SK-N-SH treated with all-trans-retinoic acid at 6 μM for 48 hours (cell line): Measurements from ENCODE around the gene CRYBG1.

Experiments used
- ARNTL ChIP-seq: fragments of 450-650 bp; formaldehyde crosslinking; IDR thresholded peaks from 2 replicates; pipeline ENCODE4 v1.5.0; 2020; ENCODE audit warnings: low read depth, mild to moderate bottlenecking, moderate library complexity, borderline replicate concordance
- ESRRG ChIP-seq: fragments of 250-450 bp; sonication (Bioruptor Pico); IDR thresholded peaks from 2 replicates; pipeline ENCODE4 v1.6.1; 2021; ENCODE audit warnings: mild to moderate bottlenecking
- GLIS3 ChIP-seq: fragments of 250-450 bp; sonication (Bioruptor Pico); IDR thresholded peaks from 2 replicates; pipeline ENCODE4 v1.5.0; 2020; ENCODE audit warnings: mild to moderate bottlenecking, moderate library complexity
- ISL1 ChIP-seq: fragments of 250-450 bp; sonication (Bioruptor Pico); IDR thresholded peaks from 2 replicates; pipeline ENCODE4 v2.1.2; 2022; ENCODE audit warnings: mild to moderate bottlenecking, moderate library complexity
- RARB ChIP-seq: fragments of 250-450 bp; sonication (Bioruptor Pico); IDR thresholded peaks from 2 replicates; pipeline ENCODE4 v1.8.0; 2021; ENCODE audit warnings: mild to moderate bottlenecking, moderate library complexity
- TCF4 ChIP-seq: fragments of 250-450 bp; sonication (Bioruptor Pico); IDR thresholded peaks from 2 replicates; pipeline ENCODE4 v1.8.0; 2021; ENCODE audit warnings: mild to moderate bottlenecking, moderate library complexity, borderline replicate concordance
- ZFP30 ChIP-seq: fragments of 450-650 bp; formaldehyde crosslinking; IDR thresholded peaks from 2 replicates; pipeline ENCODE4 v1.5.0; 2022; ENCODE audit warnings: mild to moderate bottlenecking, moderate library complexity
- ZNF70 ChIP-seq: fragments of 450-650 bp; formaldehyde crosslinking; IDR thresholded peaks from 2 replicates; pipeline ENCODE4 v1.5.0; 2020; ENCODE audit warnings: mild to moderate bottlenecking, moderate library complexity
- TF ChIP-seq, protein P1 (sequence below): fragments of 250-450 bp; sonication (Bioruptor Pico); IDR thresholded peaks from 2 replicates; pipeline ENCODE4 v1.5.1; 2020; ENCODE audit warnings: low read depth, mild to moderate bottlenecking, moderate library complexity
- TF ChIP-seq, protein P2 (sequence below): fragments of 250-450 bp; sonication (Bioruptor Pico); IDR thresholded peaks from 2 replicates; pipeline ENCODE4 v1.5.0; 2020; ENCODE audit warnings: mild to moderate bottlenecking, moderate library complexity
- TF ChIP-seq, protein P3 (sequence below): fragments of 250-450 bp; sonication (Bioruptor Pico); IDR thresholded peaks from 2 replicates; pipeline ENCODE4 v1.5.1; 2021; ENCODE audit warnings: mild to moderate bottlenecking, moderate library complexity
- TF ChIP-seq, protein P4 (sequence below): fragments of 250-450 bp; sonication (Bioruptor Pico); IDR thresholded peaks from 2 replicates; pipeline ENCODE4 v1.8.0; 2020; ENCODE audit warnings: mild to moderate bottlenecking, moderate library complexity, borderline replicate concordance

DNA sequence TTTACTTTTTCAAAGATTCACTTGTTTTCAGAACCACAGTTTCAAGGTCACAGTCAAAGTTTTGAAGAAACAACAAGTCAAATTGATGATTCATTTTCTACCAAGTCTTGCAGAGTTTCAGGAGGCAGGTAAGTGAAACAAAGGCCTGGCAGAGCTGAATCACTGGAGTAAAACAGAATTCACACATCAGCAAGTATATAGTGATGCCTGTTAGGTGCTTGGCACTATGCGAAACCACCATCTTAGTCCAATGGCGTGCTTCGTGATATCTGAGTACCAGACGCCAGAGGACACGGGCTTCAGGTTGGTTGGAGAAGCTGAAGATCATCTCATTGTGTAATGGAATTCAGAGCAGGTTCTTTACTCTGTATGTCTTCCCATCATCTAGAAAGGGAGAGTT lies 192.9 kb downstream of the CRYBG1 start:
- TF ChIP-seq GLIS3 (CRISPR knock-in tag) (no peak), ZNF70 (no peak), RARB (CRISPR knock-in tag) (no peak), ZFP30 (CRISPR knock-in tag) (no peak), ARNTL (CRISPR knock-in tag) (no peak), ESRRG (CRISPR knock-in tag) (no peak), ISL1 (CRISPR knock-in tag) (no peak), TCF4 (CRISPR knock-in tag) (no peak)
- TF ChIP-seq, protein P1, sequence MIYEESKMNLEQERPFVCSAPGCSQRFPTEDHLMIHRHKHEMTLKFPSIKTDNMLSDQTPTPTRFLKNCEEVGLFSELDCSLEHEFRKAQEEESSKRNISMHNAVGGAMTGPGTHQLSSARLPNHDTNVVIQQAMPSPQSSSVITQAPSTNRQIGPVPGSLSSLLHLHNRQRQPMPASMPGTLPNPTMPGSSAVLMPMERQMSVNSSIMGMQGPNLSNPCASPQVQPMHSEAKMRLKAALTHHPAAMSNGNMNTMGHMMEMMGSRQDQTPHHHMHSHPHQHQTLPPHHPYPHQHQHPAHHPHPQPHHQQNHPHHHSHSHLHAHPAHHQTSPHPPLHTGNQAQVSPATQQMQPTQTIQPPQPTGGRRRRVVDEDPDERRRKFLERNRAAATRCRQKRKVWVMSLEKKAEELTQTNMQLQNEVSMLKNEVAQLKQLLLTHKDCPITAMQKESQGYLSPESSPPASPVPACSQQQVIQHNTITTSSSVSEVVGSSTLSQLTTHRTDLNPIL (CRISPR knock-in tag) = no peak
- TF ChIP-seq, protein P2, sequence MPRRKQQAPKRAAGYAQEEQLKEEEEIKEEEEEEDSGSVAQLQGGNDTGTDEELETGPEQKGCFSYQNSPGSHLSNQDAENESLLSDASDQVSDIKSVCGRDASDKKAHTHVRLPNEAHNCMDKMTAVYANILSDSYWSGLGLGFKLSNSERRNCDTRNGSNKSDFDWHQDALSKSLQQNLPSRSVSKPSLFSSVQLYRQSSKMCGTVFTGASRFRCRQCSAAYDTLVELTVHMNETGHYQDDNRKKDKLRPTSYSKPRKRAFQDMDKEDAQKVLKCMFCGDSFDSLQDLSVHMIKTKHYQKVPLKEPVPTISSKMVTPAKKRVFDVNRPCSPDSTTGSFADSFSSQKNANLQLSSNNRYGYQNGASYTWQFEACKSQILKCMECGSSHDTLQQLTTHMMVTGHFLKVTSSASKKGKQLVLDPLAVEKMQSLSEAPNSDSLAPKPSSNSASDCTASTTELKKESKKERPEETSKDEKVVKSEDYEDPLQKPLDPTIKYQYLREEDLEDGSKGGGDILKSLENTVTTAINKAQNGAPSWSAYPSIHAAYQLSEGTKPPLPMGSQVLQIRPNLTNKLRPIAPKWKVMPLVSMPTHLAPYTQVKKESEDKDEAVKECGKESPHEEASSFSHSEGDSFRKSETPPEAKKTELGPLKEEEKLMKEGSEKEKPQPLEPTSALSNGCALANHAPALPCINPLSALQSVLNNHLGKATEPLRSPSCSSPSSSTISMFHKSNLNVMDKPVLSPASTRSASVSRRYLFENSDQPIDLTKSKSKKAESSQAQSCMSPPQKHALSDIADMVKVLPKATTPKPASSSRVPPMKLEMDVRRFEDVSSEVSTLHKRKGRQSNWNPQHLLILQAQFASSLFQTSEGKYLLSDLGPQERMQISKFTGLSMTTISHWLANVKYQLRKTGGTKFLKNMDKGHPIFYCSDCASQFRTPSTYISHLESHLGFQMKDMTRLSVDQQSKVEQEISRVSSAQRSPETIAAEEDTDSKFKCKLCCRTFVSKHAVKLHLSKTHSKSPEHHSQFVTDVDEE (CRISPR knock-in tag) = no peak
- TF ChIP-seq, protein P3, sequence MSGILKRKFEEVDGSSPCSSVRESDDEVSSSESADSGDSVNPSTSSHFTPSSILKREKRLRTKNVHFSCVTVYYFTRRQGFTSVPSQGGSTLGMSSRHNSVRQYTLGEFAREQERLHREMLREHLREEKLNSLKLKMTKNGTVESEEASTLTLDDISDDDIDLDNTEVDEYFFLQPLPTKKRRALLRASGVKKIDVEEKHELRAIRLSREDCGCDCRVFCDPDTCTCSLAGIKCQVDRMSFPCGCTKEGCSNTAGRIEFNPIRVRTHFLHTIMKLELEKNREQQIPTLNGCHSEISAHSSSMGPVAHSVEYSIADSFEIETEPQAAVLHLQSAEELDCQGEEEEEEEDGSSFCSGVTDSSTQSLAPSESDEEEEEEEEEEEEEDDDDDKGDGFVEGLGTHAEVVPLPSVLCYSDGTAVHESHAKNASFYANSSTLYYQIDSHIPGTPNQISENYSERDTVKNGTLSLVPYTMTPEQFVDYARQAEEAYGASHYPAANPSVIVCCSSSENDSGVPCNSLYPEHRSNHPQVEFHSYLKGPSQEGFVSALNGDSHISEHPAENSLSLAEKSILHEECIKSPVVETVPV (CRISPR knock-in tag) = no peak
- TF ChIP-seq, protein P4, sequence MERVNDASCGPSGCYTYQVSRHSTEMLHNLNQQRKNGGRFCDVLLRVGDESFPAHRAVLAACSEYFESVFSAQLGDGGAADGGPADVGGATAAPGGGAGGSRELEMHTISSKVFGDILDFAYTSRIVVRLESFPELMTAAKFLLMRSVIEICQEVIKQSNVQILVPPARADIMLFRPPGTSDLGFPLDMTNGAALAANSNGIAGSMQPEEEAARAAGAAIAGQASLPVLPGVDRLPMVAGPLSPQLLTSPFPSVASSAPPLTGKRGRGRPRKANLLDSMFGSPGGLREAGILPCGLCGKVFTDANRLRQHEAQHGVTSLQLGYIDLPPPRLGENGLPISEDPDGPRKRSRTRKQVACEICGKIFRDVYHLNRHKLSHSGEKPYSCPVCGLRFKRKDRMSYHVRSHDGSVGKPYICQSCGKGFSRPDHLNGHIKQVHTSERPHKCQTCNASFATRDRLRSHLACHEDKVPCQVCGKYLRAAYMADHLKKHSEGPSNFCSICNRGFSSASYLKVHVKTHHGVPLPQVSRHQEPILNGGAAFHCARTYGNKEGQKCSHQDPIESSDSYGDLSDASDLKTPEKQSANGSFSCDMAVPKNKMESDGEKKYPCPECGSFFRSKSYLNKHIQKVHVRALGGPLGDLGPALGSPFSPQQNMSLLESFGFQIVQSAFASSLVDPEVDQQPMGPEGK (CRISPR knock-in tag) = no peak
